Fibroblast of mammary gland (primary cell): ENCODE results near the gene CPN1.

Experiments
- DNase-seq: peaks from one replicate; pipeline ENCODE4 v3.0.0-alpha.2; 2010; ENCODE audit warnings: low read depth
- H3K4me3 ChIP-seq: 2 replicates; pipeline ENCODE4 v1.5.1; 2011; ENCODE audit warnings: low read depth, mild to moderate bottlenecking, low read length, moderate library complexity; ENCODE audit not compliant: control insufficient read depth
- TF ChIP-seq, protein P1 (sequence below): conservative IDR thresholded peaks from 2 replicates; pipeline ENCODE4 v1.5.1; 2011; ENCODE audit warnings: low read depth, low read length, inconsistent platforms; ENCODE audit not compliant: control insufficient read depth, insufficient read depth

CPN1 gene

DNA sequence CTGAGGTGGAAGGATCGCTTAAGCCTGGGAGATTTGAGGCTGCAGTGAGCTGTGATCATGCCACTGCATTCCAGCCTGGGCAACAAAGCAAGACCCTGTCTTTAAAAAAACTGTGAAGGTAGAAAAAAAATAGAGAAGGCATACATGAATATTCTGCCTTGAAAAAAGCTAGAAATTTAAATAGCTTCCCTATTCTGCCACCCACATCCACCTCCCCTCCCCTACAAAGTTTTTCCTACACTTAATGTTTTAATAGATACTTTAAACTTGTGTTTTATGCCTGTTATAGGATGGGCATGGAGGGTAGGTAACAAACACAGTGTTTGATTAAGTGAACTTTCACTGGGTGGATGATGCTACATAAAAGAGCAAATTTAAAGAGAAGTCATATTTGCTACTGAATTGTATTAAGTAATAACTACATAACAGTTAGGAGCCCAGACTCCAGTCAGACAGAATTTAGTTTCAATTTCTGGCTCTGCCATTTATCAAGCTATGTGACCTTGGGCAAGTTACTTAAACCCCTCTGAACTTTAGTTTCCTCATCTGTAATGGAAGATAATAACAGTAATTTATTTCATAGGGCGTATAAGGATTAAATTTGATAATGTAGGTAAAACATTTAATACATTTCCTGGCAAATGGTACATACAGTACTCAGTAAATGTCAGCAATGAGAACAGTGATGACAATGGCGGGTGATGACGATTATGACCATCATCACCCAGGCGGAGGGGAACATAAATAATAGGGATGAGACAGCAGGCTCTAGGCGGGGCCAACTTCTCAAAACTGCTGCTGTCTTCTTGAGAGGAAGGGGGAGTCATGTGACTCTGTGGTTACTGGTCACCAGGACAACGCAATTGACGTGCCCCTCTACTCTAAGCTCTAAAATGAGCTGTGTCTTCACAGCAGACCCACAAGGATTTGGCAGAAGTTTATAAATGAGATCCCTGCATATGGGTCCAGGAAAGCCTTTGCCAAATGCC, 87.7 kb downstream of the CPN1 start:
- peak; percentile 99 for DNase-seq
- H3K4me3 ChIP-seq = no peak overlapping the region
- TF ChIP-seq, protein P1, sequence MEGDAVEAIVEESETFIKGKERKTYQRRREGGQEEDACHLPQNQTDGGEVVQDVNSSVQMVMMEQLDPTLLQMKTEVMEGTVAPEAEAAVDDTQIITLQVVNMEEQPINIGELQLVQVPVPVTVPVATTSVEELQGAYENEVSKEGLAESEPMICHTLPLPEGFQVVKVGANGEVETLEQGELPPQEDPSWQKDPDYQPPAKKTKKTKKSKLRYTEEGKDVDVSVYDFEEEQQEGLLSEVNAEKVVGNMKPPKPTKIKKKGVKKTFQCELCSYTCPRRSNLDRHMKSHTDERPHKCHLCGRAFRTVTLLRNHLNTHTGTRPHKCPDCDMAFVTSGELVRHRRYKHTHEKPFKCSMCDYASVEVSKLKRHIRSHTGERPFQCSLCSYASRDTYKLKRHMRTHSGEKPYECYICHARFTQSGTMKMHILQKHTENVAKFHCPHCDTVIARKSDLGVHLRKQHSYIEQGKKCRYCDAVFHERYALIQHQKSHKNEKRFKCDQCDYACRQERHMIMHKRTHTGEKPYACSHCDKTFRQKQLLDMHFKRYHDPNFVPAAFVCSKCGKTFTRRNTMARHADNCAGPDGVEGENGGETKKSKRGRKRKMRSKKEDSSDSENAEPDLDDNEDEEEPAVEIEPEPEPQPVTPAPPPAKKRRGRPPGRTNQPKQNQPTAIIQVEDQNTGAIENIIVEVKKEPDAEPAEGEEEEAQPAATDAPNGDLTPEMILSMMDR = no peak
